HG02973 (cell line): ENCODE results near the gene ARSG.
"Not testable (repeated sequence)": the region's sequence is repeated elsewhere in the genome, so short reads cannot be mapped to it uniquely, and the experiment has no call there.

ENCODE experiments used
- ATAC-seq: cut with Tn5 transposase; IDR thresholded peaks from one replicate; pipeline ENCODE4 v1.9.1; 2021; ENCODE audit warnings: moderate library complexity; ENCODE audit not compliant: unreplicated experiment

ARSG gene

DNA sequence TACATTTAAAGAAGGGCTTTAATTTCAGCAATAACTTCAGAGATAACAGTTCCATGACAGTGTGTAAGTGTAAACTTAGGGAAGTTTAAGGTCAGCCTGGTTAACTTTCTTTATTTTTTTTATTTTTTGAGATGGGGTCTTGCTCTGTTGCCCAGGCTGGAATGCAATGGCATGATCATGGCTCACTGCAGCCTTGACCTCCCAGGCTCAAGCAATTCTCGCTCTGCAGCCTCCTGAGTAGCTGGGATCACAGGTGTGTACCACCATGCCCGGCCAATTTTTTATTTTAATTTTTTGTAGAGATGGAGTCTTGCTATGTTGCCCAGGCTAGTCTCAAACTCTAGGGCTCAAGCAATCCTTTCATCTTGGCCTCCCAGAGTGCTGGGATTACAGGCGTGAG is 15.0 kb upstream of the ARSG start:
- ATAC-seq, result not testable (repeated sequence)

DNA sequence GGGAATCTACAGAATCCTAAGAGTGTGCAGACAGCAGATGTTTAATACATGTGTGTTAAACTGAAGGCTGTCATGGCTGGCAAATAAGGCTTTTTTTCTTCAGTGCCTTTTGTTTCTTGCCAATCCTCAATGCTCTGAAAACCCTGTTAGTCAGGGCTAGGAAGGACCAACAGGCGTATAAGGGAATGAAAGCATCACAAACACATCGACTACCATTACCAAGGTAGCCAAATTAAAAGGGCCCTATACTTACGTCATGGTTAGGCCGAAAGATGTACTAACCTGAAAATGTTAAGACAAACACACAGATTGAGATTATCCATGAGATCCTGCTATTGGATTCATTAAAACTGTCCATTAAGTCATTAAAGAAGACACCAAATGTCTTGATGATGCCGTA is 13.5 kb upstream of the ARSG start:
- no peak for ATAC-seq

- ATAC-seq, result not testable (repeated sequence)
Observed at GRCh38 chr17:68281965-68282364, 9.3 kb upstream of the ARSG start.

DNA sequence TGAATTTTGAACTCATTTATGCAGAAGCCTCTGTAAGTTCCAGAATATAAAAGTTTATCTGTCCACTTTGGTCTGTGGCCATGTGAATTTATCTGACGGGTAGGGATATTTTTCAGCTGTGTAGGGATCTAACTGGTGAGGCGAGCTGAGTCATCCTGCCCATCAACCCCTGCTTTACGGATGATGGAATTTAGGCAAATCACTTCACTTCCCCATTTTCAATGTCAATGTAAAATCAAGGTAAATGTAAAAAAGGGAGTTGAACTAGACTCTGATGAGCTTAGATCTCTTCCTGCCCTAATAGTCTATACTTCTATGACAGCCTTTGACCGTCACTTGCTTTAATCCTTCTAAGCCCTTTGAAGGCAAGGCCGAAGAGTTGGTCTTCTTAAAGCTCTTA is 2.9 kb upstream of the ARSG start:
- ATAC-seq, result no peak

- ATAC-seq, result no peak
Observed at GRCh38 chr17:68288804-68289203, 2.5 kb upstream of the ARSG start.

- ATAC-seq, result no peak
Observed at GRCh38 chr17:68289473-68289872, 1.8 kb upstream of the ARSG start.

DNA sequence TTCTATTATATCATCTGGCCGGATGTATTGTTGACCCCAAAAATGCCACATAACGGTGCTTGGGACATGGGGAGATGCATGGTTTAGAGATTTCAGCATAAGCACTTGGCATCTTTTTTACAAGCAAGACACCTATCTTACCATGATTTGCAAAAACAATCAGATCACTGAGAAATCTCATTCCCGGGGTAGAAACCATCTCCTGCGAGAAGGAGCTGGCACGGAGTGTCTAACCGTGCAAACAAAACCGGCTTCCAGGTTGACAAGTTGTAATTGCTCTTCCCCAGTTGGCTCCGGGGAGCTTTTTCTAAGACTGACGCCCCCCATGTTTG is 1.4 kb upstream of the ARSG start:
- ATAC-seq, result no peak

GRCh38 chr17:68290268-68290954 is 884 bp upstream of the ARSG start:
- no peak for ATAC-seq

DNA sequence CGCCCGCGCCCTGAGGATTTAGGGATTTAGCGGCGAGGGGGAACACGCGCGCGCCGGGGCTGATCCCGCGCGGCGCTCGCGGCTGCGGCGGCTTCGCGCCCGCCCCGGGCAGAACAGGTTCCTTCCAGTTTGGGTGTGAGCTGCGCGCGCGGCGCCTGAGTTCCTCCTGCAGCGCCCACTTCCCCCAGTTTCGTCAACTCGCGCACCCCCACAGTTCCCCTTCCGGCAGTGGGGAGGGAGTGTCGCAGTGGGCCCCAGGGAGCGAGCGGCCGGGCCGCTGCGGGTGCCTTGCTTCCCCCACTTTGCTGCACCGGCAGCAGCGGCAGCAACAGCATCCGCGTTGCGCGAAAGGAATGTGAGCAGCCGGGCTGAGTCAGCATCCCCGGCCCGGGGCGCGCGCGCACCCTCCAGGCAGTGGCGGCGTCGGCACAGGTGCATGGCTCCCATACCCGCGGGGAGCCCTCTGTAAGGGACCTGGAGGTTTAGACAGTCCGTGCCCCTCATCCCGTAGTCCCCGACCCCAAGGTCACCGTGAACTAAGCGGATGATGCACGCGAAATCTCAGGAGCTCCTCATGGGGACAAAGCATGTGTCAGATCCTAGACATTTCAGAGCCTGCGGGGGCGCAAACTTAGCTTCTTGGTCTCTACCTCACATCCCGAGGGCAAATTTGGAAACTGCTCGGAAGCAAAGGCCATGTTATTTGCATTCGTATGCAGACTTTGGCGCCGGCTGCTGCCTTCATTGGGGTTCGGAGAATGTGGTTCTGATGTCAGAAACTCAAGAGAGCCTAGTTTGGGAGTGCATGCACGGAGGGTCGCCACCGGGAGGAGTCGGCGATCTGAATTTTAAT is 767 bp downstream of the ARSG start:
- peak; percentile 53 for ATAC-seq

DNA sequence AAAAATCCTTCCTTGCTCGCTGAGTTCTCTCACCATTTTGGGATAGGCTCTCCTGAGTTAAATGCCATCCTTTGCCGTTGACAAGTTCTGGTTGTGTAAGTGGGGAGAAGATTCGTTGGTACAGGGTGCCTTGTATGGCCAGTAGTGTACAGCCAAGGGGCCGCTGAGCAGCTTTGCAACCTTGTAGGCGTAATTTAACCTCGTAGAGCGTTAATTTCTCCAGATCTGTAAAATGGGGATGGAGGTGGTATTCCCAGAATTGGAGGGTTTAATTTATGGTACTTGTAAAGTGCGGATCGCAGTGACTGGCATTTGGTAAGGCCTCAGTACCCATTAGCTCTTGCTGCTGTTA is 1.4 kb downstream of the ARSG start:
- no peak for ATAC-seq

GRCh38 chr17:68293490-68294195 is 2.3 kb downstream of the ARSG start:
- no peak for ATAC-seq

DNA sequence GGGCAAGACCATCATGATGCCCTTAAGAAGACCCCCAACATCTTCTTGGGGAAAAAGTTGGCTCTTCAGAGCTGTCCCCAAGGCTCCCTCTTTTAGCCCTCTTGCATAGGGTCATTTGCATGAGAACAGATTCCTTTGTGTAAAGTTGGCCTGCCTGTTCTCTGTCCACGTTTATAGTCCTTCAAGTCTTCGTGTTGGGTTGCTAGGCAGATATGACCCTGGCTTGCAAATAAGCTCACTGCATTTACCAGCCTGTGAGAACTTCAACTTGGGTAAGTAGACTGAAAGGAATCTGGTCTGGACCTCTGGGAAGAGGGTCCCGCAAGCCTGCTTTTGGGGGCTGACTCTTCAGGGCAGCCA is 2.9 kb downstream of the ARSG start:
- ATAC-seq, result no peak

DNA sequence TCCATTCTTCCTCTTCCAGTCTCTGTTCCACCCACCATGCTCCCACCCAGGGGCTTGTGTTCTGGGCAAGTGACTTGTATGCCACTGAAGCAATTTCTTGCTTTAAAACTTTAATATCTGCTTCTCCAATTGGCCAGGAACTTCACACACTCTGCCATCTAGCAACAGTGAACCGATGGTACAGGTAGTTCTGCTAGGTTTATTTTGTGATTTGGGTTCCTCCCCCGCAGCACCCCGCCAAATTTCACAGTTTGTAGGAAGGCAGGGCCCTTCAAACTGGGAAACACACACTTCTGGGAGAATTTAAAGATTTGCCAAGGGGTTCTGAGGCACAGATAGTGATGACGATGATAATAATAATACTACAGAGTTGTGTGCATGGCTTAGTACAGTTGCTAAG is 3.3 kb downstream of the ARSG start:
- no peak for ATAC-seq

- no peak for ATAC-seq
Observed at GRCh38 chr17:68295086-68295485, 3.8 kb downstream of the ARSG start.

DNA sequence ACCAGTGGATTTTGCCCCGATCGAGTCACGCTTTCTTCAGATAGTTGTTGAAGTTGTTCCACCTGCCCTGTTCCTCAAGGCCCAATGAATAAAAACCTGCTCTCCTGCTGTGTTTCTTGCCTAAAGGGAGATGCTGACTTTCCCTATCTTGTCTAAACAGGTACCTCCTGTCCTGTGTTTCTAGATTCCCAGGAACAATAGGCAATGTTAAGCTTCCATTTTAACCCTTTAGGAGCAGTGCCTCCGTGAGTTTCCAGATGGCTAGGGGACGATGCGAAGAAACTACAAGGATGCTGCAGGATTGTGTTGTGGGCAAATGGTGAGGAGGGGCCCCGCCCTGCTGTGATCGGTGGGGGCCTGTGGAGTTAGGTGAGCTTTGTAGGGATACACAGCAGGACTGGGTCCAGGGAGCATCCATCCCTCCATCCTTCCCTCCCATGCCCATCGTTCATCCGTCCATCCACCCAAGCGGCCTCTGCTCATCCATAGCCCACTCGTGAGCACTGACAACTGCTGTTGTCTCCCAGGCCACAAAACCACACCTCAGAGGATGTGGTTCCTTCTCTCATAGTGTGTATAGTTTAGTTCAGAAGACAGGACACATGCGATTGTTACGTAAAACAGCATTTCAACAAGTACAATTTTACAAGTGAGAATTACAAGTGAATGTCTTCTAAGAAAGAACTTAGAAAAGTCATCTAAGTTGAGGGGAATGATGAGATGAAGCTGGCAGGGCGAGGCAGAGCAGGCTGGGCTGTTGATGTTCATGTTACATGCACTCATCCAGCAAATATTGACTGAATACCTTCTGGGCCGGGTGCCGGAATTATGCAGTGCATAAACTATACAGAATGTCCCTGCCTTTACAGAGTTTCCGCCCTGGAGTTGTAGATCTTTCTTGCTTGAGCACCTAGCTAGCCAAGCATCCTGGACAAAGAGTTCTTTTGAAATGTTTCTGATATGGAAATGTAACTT is 5.2 kb downstream of the ARSG start:
- ATAC-seq, result no peak

DNA sequence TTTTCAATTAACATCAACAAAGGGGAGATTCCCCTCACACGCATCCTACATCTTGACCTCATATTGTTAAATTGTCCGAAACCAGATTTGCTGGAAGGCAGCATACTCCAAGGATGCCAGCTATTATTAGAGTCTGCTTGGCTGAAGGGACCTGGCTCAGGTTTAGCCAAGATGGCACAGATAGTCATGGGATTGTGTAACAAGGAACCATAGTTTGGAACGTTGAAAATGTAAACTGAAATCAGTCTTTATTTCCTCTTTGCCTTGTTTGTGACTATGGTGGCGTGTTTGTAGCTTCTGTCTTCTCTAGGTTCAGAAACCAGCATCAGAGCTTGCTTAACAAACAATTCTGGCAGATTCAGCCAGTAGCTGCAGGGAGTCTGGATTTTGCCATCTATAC is 5.9 kb downstream of the ARSG start:
- no peak for ATAC-seq

DNA sequence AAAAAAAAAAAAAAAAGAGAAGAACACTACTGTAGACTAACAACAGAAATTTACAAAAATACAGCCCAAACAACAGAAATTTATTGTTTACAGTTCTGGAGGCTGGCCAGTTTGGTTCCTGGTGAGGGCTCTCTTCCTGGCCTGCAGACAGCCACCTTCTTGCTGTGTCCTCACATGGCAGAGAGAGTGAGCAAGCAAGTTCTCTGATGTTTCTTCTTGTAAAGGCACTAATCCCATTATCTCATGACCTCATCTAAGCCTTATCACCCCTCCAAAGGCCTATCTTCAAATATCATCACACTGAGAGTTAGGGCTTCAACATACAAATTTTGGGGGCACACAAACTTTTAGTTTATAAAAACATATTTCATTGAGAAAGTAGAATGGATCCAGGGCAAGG is 7.3 kb downstream of the ARSG start:
- no peak for ATAC-seq

DNA sequence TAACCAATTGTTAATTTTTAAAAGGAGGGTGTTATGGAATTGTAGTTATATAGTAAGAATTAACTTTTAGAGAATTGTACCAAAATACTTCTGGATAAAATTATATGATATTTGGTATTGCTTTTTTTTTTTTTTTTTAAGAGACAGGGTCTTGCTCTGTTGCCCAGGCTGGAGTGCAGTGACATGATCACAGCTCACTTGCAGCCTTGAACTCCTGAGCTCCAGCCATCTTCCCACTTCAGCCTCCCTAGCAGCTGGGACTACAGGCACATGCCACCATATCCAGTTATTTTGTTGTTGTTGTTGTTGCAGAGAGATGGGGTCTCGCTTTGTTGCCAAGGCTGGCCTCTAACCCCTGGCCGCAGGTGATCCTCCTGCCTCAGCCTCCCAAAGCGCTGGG is 8.5 kb downstream of the ARSG start:
- no peak for ATAC-seq

DNA sequence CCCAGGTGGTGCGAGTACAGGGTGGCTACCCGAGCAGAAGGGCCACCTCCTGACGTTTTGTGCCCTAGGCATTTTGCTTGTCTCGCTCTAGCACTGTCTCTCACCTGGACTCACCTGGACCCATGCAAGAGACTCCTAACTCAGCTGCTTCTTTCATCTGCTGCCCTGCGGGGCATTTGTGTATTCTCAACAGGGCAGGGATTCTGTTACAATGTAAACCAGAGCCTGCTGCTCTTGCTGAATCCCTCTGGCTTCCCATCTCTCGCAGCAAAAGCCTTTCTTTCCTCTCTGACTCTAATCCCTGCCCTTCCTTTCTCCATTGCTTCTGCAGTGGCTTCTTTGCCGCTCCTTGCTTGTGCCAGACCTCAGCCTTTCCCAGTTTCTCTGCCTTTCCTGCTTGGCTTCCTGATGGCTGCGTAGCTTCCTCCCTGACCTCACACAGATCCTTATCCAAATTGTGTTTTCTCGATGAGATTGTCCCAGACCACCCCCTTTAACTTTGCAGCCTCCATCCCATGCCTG is 10.2 kb downstream of the ARSG start:
- no peak for ATAC-seq

DNA sequence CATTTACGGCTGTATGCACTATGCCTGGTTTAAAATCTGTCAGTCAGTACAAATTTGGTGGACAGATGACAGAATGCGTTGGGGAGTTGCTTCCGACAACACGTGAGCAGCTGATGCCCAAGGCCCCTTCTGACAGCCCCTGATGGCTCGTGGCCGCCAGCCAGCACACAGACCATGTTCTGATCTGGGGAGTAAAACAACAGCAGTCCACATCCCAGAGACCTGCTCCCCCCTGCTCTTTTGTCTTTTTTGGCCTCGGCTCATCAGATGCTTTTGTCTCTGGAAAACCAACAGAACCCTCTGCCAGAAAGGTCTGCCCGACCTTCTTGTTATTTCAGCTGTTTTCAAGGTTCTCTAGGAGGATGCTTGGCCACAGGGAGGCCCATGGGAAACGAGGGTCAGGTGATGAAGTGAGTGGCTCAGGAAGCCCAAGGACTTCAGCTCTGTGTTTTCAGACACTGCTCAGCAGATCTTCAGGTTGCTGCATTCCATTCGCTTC is 10.8 kb downstream of the ARSG start:
- ATAC-seq, result no peak

DNA sequence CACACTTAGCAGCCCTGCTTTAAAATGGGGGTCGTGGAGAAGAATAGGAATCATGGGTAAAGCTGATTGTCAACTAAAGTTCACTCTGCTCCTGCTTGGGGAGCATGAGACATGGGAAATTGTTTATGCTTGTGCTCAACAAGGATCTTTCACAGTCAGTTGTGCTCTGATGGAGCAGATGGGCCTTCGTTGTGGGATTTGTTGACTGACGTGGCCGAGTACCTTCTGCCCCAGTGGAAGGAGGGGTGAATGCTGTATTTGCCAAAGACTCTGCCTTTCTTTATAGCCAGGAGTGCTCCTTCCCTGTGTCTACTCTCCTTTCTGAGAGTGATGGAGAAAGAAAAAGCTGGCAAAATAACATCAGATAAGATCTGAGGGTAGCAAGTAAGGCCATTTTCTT is 11.4 kb downstream of the ARSG start:
- ATAC-seq, result no peak
